HG03280 (cell line): ENCODE results near the gene STARD9.
"Not testable (repeated sequence)": the region's sequence is repeated elsewhere in the genome, so short reads cannot be mapped to it uniquely, and the experiment has no call there.

Experiments
- ATAC-seq: cut with Tn5 transposase; IDR thresholded peaks from one replicate; pipeline ENCODE4 v1.9.1; 2021; ENCODE audit warnings: mild to moderate bottlenecking, moderate library complexity; ENCODE audit not compliant: unreplicated experiment

The STARD9 gene

GRCh38 chr15:42623951-42624350 lies 48.5 kb downstream of the STARD9 start:
- ATAC-seq = no peak

DNA sequence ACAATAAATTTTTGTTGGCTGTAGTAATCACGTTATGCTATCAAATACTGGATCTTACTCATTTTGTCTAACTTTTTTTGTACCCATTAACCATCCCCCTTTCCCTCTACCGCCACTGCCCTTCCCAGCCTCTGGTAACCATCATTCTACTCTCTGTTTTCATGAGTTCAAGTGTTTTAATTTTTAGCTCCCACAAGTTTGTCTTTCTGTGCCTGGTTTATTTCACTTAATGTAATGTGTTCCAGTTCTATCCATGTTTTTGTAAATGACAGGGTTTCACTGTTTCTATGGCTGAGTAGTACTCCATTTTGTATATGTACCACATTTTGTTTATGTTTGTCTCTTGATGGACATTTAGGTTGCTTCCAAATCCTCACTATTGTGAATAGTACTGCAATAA lies 52.1 kb downstream of the STARD9 start:
- ATAC-seq = no peak

DNA sequence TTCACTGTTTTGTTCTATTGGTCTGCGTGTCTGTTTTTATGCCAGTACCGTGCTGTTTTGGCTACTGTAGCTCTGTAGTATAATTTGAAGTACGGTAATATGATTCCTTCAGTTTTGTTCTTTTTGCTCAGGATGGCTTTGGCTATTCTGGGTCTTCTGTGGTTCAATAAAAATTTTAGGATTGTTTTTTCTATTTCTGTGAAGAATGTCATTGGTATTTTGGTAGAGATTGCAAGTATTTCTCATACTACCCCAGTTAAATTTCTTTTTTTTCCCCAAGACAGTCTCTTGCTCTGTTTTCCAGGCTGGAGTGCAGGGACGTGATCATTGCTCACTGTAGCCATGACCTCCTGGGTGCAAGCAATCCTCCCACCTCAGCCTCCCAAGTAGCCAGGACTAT lies 53.4 kb downstream of the STARD9 start:
- no peak for ATAC-seq

DNA sequence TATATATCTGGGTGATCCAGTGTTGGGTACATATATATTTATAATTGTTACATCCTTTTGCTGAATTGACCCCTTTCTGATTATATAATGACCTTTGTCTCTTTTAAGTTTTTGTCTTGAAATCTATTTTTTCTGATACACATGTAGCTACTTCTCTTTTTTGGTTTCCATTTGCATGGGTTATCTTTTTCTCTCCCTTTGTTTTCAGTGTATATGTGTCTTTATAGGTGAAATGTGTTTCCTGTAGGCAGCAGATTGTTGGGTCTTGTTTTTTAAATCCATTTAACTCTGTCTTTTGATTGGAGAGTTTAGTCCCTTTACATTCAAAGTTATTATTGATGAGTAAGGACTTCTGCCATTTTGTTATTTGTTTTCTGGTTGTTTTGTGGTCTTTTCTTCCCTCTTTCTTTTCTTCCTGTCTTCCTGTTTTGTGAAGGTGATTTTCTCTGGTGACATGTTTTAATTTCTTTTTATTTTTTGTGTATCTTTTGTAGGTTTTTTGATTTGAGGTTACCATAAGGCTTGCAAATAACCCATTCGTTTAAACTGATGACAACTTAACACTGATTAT lies 56.8 kb downstream of the STARD9 start:
- ATAC-seq = no peak

GRCh38 chr15:42640109-42640508 lies 64.7 kb downstream of the STARD9 start:
- no peak for ATAC-seq

DNA sequence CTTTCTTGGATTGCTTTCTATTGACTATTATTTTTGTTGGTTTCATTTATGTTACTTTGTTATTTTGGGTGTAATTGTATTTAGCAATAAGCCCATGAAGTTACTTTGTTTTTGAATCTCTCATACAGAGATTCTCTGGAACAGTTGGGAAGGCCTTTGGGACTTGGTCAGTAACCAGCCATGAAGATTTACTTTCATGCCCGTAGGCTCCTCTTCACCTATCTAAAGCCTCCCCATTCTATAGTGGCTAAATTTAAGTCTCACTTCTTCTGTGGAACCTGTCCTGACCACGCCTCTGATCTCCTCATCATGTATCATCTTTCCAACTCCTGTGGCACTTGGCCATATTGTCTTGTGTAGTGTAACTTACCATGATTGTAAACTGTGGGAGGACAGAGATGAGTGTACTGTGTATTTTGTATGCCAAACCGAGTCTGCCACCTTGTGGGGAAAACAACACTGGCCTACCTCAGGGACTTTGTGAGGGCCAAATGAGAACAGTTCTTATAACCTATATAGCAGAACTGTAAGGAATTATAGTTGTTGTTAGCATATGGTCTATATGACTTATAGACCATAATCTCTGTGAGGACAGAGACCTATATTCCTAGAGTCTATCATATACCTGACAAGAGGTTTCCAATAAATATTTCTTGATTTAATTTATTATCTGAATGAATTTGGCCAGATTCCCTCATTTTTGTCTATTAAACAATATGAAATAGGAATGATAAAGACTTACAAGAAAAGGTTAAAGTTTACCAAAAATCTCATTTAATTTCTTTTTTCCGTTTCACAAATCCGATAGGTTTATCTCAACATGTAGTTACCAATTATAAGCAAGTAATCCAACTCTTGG lies 75.0 kb downstream of the STARD9 start:
- ATAC-seq = no peak

DNA sequence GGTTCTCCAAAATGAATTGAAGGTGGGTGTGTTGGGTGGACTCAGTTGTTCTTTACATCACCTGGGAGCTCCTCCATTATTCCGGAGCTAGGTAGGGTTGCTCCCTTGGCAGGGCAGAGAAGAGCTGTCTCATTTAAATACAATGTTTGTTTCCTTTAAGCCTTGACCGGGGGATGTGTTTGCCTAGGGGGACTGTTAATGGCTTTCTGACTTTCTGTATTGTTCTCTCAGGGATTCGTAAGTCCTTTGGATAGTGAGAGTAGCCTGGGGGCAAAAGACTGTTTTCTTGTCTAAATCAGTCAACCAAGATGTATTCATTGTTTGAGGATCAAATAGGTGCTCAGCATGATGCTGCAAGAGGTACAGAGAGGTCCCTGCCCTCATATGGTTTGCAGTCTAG lies 90.4 kb downstream of the STARD9 start:
- no peak for ATAC-seq

DNA sequence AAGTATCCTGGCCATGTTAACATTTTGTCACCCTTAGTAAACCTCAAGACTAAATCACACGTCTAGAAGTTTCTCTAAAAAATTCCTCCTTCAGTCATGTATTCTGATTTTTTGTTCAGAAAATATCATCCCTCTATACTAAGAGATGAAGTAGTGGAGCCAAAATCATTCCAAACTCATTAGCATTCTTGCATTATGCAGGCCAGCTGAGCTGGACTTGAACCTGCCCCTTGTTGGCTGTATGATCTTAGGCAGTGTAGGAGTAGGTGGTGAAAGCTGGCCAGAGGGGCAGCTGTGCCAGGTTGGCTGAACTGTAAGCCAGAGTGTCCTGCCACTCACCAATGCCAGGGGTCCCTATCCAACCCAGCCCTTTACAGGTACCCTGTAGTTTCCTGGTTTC lies 92.4 kb downstream of the STARD9 start:
- no peak for ATAC-seq

DNA sequence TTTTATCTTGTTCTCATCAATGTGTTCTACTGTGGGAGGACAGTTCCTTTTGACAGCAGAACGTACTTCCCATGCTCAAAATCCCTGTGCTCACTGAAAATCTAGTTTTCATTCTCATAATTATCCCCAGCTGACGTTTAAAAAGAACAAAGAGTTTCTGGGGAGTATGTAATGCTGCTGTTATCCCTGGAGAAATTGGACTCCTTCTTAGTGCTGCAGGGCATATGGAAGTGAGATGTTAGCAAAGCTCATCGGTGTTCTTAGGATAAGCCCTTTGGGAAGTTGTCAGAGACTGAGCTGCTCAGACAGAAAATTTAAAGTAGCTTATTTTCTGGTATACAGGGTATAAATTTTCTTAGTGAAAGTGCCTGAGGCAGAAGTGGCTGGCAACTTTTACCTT lies 95.0 kb downstream of the STARD9 start:
- no peak for ATAC-seq

DNA sequence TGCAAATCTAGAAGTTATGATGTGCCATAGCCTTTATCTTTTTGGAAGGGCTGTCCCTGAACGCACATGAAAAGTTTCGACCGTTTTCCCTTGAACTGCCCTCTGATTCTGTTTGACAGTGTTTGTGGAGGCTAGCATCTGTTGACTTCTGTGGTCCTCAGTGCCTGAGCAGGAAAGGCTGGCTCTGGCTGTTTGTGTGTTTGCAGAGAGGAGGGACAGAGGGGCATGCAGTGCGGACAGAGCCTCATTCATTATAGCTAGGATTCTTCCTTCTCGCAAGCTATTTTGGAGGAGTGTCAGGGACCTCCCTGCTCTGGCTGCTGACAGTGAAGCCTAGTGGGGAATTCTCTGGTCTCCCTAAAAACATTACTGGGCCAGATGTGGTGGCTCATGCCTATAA lies 97.0 kb downstream of the STARD9 start:
- ATAC-seq = no peak

DNA sequence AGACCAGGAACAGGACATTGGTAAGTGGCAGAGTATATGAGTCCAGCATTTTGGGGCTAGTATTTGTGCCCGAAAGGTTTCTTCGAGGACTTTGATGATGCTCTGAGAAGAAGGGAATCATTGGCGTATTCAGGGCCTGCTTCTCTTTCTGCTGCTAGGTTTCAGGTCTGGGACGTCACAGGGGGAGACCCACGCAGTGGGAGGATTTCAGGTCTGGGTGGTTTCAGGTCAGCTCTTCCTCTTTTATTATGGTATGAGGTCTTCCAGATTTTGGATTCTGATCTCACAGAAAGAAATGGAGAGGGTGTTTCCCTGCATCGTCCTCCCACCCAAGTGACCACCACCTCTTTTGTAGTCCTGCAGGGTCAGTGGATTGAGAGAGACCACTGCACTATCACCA lies 99.1 kb downstream of the STARD9 start:
- ATAC-seq = no peak

DNA sequence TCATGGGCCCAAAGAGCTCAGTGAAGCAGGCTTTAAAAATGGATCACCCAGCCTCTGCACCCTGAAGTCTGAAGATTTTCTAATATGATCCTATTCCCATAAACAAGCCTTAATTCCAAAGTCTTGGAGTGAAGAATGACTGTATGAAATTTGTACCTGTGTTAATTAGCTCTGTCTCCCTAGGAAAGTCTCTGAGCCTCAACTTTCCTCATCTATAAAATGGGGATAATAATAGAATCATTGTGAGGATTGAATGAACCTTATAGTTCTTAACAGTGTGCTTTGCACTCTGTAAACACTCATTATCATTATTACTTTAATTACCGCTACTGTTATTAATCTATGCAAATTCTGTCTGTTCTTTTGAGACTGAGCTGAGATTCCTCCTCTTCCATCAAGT lies 99.6 kb downstream of the STARD9 start:
- ATAC-seq = no peak

GRCh38 chr15:42679285-42680141 lies 104.1 kb downstream of the STARD9 start:
- ATAC-seq = no peak

DNA sequence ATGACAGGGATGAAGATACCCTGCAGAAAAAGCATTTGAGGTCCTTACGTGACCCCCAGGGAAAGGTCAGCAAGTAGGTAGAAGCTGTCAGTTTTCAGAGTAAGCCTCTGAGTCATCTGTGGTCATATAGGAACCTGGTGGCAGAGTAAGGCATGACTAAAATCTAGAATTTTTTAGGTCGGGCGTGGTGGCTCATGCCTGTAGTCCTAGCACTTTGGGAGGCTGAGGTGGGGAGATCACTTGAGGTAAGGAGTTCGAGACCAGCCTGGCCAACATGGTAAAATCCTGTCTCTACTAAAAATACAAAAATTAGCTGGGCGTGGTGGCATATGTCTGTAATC lies 104.7 kb downstream of the STARD9 start:
- not testable (repeated sequence) for ATAC-seq

DNA sequence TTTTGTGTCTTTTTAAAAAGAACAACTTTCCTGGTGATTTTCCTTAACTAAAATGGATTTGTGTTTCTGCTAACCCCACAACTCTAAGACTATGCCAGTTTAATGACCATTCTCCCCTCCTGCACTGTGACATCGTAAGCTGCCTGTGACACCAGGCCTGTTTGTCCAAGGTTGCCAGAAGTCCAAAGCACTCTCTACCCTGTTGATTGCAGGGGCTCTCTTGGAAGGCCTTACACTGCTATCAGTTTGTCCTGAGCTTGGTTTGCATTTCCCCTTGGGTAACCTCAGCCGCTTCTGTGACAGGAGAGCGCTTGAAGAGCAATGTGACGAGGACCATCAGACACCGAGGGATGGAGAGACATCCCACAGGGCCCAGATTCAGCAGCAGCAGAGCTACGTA lies 105.7 kb downstream of the STARD9 start:
- ATAC-seq = no peak

- no peak for ATAC-seq
These were observed 110.9 kb downstream of the STARD9 start for GRCh38 chr15:42686281-42686680.

DNA sequence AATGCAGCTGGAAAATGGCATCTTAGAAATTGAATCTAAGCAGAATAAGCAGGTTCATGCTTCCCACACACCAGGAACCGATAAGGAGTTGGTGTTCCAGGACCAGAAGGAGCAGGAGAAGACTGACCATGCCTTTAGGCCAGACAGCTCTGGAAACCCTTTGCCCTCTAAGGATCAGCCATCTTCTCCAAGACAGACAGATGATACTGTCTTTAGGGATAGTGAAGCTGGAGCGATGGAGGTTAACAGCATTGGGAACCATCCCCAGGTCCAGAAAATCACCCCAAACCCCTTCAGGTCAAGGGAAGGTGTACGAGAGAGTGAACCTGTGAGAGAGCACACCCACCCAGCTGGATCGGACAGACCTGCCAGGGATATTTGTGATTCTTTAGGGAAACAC lies 112.3 kb downstream of the STARD9 start:
- ATAC-seq = no peak

DNA sequence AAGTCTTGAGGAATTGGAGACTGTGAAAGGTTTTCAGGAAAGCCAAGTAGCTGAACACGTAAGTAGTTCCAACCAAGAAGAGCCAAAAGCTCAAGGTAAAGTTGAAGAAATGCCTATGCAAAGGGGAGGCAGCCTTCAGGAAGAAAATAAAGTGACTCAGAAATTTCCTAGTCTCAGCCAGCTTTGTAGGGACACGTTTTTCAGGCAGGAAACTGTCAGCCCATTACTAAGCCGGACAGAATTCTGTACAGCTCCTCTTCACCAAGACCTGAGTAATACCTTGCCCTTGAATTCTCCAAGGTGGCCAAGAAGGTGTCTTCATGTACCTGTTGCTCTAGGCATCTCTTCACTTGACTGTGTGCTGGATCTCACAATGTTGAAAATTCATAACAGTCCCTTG lies 112.9 kb downstream of the STARD9 start:
- ATAC-seq = no peak

GRCh38 chr15:42691308-42691707 lies 115.9 kb downstream of the STARD9 start:
- no peak for ATAC-seq

- no peak for ATAC-seq
These were observed 116.4 kb downstream of the STARD9 start for GRCh38 chr15:42691770-42692169.

DNA sequence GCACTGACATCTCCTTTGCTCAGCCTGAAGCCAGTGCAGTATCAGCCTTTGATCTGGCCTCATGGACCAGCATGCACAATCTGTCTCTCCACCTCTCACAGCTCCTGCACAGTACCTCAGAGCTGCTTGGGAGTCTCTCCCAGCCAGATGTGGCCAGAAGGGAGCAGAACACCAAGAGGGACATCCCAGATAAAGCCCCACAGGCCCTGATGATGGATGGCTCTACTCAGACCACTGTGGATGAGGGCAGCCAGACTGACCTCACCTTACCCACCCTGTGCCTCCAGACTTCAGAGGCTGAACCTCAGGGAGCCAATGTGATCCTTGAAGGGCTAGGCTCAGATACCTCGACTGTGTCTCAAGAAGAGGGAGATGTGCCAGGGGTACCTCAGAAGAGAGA lies 117.1 kb downstream of the STARD9 start:
- ATAC-seq = no peak

DNA sequence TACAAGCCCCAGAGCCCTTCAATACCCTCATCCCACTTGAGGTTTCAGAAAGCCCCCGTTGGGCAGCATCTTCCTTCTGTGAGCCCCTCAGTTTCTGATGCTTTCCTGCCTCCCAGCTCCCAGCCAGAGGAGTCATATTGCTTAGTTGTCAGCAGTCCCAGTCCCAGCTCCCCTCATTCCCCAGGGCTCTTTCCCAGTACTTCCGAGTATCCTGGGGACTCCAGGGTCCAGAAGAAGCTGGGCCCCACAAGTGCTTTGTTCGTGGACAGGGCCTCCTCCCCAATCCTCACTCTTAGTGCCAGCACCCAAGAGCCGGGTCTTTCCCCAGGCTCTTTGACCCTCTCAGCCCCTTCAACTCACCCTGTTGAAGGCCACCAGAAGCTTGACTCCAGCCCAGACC lies 117.6 kb downstream of the STARD9 start:
- no peak for ATAC-seq
